CD4-positive, alpha-beta T cell treated with Interleukin-15 for 1 hour (primary cell): ENCODE data around the gene SHISA3.

Experiments used
- DNase-seq: peaks from one replicate; pipeline ENCODE4 v3.0.0-alpha.2; 2020

The SHISA3 gene

GRCh38 chr4:42392436-42392835 is 4.9 kb upstream of the SHISA3 start:
- DNase-seq, result no peak

DNA sequence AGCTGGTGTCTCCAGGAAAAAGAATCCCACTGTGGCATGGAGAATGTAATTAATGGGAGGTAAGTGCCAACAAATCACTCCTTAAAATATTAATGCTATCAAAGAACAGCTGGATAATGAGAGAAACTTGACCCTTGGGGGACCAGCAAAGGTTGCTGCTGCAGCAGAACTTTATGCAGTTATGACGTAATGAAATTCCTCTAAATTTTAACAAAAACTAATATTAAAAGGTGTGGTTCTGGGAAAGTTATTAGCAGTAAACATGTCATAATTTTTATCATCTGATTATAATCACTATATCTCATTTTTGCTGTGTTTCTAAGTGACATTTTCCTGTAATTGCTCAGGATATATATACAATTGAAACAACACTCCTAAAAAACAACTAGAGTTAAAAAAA is 1.7 kb upstream of the SHISA3 start:
- no peak for DNase-seq

DNA sequence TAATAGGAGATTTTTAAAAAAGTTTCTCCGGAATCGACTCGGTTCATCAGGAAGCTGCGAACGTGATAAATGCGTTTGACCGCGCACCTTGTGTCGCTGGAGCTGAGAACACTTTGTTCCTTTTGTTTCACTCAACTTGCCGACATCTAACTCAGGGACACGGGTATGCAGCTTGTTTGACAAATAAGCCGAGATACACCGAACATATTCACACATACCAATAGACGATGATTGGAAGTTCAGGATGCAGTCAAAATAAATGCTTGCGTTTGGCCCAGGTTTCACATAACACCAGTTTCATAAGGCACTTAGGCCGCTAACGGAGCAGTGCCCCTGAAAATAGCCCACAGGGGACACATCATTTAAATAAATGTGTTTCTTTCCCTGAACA is 932 bp upstream of the SHISA3 start:
- DNase-seq, result no peak

DNA sequence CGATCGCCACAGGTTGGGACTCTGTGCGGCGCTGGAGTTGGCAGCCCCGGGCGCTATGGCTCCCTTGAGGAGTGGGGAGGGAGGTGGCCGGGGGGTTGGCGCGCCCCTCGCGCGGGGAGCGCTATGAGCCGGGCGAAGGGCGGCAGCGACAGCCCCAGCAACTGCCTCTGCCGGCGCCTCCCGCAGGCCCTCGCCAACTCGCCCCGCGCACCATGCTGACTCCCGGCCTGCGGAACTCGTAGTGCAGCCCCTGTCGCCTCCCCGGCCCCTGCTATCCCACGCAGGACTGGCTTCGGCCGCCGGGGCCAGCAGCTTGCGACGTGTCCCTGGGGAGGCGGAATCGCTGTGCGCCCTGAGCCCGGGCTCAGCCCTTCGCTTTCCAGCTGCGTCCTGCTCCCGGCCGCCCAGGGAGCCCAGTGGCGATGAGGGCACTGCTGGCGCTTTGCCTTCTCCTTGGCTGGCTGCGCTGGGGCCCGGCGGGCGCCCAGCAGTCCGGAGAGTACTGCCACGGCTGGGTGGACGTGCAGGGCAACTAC is 415 bp downstream of the SHISA3 start:
- no peak for DNase-seq

GRCh38 chr4:42398171-42398870 is 1.0 kb downstream of the SHISA3 start:
- DNase-seq, result no peak

DNA sequence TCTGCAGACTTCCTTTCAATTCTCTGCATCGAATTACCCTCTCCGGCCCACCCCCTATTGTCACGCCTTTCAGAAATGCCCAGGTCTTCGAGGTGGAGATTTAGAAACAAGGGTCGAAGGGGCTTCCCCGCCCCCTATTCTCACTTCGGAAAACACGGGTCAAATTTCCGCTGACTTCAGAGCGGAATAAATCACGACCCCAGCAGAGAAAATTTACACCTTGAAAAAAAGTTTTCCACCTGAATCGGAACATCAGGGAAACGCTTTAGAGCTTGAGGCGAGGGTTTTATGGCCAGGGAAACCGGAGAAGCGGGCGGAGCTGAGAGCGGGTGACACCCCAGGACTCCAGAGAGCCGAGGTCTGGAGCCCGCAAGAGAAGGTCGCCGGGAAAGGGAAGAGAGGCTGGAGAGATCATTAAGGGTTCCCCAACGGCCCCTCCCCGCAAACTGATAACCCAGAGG is 1.6 kb downstream of the SHISA3 start:
- no peak for DNase-seq

- no peak for DNase-seq
Observed at GRCh38 chr4:42399393-42399792, 2.1 kb downstream of the SHISA3 start.

- DNase-seq, result no peak
Observed at GRCh38 chr4:42401171-42401570, 3.9 kb downstream of the SHISA3 start.

DNA sequence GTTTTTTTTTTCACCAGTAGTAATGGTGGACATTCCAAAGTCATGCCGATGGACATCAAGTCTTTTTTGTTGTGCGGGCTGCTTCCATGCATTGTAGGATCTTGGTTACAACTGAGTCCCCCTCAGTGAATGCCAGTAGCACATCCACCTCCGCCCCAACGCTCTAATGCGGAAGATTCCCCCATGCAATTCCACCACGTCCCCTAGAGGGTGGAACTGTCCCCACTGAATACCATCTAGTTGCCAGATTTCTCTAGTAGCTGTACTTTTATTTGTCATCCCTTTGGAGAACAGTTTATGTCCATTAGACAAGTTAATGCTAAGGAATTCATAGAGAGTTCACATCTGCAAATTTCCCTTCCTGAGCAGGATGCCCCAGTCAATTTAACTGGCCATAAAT is 6.7 kb downstream of the SHISA3 start:
- DNase-seq, result no peak

DNA sequence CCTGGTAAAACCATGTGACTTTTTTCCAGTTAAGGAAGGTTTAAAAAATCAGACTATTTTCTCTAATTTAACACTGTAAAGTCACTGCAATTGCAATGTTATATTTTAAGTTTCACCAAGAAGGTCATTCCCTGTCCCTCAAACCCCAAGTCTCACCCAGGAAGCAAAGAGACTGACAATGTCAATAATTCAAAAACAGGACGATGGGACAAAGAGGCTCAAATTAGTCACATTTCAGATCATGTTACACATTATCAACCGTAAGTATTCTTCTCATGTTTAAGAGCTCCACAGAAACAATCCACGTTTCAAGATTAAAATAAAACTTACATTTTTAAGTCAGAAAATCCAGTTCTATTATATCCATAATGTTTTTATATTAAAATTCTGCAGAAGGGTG is 13.2 kb downstream of the SHISA3 start:
- no peak for DNase-seq

DNA sequence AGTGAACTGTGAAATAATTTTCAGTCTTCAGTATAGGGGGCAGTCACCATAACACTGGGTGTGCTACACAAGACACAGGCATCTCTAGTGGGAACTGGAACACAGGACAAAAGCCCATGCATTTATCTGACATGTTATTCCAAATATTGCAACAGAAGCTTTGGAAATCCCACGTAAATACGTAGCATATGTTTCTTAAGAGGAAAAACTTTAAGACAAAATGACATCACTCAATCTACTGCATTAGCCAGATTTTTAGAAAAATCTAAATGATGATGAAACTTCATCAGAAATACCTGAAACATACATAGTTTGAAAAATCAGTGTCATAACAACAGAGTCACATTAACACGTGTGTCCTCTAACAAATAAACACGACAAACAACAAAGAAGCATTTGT is 14.5 kb downstream of the SHISA3 start:
- no peak for DNase-seq

GRCh38 chr4:42412251-42412650 is 15.0 kb downstream of the SHISA3 start:
- DNase-seq, result no peak

GRCh38 chr4:42415281-42415680 is 18.0 kb downstream of the SHISA3 start:
- DNase-seq, result no peak

- no peak for DNase-seq
Observed at GRCh38 chr4:42416017-42416416, 18.7 kb downstream of the SHISA3 start.

DNA sequence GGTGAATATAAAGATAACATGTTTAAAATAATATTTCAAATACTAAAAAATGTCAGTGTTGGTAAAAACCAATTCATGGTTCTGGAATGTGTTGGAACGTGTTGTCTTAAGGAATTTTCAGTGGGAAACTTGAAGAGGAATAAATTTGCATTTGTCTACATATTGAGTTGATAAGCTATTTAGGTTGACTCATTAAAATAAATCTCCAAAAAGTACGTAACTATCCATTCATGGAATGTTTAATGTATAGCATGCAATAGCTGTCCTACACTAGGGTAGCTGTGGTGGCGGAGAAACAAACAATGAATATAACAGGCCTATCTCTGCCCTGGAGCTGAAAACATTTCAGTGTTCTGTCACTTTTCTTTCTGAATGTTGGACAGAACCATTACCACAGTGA is 20.3 kb downstream of the SHISA3 start:
- no peak for DNase-seq

GRCh38 chr4:42420140-42420539 is 22.9 kb downstream of the SHISA3 start:
- DNase-seq, result no peak

DNA sequence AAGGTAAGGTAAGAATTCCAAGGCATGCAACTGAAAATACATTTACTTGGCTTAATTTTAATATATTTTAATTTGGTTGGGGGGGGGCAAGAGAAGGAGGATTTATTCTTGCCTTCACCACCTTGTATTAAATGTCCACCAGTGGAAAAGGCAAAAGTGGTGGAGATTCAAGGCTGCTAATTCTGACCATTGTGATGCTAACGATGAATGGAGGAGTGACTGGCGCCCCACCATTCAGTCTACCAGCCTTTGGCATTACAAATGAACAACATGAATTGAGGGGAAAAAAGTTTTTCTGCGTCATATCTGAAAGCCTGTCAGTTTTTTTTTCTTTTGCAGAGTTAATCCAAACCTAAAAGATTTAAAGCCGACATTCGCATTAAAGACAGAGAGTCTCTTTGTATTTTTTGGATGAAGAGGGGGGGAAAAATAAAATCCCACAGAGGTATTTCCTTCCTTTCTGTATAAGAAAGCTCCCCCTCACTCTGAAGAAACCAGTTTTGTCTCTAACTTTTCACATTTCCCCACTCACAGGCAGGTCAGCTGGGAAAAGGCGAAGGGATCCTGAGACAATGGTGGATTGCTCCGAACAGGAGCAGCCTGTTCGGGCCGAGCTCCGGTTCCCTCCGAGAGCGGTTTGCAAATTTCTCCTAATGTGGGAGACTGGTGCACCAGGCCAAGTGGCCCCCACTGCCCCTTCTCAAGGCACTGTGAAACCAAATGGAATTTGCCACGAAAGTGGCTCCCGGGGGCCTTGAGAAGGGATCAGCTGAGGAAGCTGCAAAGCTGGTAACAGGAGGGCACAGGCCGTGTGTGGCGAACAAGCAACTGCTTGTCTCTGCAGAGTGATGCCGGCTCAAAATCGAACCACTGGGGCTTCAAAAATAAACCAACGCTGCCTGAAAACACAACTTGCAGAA is 28.1 kb downstream of the SHISA3 start:
- no peak for DNase-seq

DNA sequence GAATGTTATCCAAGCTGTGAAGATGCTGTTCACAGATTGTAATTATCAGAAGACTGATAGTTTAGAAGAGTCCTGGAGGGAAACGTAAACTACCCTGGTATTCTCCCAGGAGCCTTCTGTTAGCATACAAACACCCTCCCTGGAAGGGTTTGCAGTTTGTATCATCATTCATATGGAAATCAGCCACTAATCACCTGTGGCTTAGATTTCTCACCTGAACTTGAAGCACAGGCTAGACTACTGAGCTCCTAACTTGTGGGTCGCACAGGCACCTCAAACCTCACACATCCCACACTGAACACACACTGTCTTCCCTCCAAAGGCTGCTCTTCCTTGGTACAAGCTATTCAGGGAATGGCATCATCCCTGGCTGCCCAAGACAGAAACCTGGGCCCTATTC is 30.7 kb downstream of the SHISA3 start:
- DNase-seq, result no peak

DNA sequence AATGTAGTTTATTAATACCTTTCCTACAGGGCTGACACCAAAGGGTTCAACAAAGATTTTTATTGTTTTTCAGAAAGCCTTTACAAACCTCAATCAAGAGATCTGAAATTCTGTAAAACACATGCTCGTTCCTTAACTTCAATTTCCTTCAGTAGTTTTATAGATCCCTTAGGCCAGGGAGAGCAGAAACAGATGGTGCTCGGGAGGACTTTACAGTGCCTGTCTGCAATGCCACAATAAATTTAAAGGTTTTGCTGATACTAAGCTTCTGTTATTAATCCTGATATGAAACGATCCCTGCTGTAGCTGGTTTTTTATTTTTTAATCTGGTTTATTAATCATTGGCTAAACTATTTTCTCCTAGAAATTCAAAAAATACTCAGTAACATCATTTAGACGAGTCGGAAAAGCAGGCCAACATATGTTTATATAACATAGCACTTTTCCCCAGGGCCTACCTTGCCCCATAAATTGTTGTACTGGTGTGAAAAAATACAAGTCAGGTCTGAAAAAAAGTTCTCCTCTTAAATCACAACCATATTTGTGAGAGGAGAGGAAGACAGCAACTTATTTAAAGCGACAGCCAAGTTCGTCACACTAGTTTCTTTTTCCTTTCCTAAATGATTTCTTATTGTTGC is 39.8 kb downstream of the SHISA3 start:
- DNase-seq, result no peak

GRCh38 chr4:42440083-42440482 is 42.8 kb downstream of the SHISA3 start:
- DNase-seq, result no peak

GRCh38 chr4:42442601-42443000 is 45.3 kb downstream of the SHISA3 start:
- DNase-seq, result no peak

GRCh38 chr4:42445038-42445437 is 47.8 kb downstream of the SHISA3 start:
- DNase-seq, result no peak

DNA sequence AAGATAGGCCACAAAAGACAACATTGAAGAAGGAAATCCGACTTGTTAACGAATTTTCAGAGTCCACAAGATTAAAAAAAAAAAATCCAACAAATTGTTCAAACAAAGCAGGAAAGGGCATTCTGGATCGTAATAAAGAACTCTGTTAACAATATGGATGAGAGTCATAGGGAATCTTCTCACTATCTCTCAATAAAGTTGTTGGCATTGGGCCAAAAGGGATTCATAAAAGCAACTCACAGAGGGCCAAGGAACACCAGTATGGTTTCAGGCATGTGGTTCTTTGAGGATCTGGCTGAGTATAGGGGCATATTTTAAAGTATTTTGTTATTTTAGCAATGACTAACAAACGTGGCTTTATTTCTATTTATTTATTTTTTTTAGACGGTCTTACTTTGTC is 49.5 kb downstream of the SHISA3 start:
- no peak for DNase-seq
